HCT116 (cell line): ENCODE results near the gene GOLGA3. TPM values are rescaled to one million over a fixed set of nuclear protein-coding genes. Genes with fewer than 3 reads are reported as not detected.

Source experiments
- ATAC-seq: fragments of 200-7000 bp; cut with Tn5 transposase; 2 replicates; pipeline ENCODE4 v1.9.1; 2020; ENCODE audit warnings: mild to moderate bottlenecking, moderate library complexity
- BruUV-seq: library from RNA; stranded (reverse); fragments of 400-500 nt; replicated peaks from 2 replicates; lab custom pipeline; 2021; lab: Mats Ljungman, UMichigan
- CTCF ChIA-PET: fragments of 300-600 bp; sonication (Branson Sonifier 250); formaldehyde crosslinking; loops from one replicate; lab custom pipeline; 2021; ENCODE audit warnings: antibody characterized with exemption; lab: Charles Lee
- POLR2A ChIA-PET: fragments of 300-600, 350-600 bp; sonication (Branson Sonifier 250); formaldehyde crosslinking; loops from one replicate; lab custom pipeline; 2021; ENCODE audit warnings: antibody characterized with exemption; lab: Charles Lee
- RAD21 ChIA-PET, 2 experiments: fragments of 300-600 bp; sonication (Branson Sonifier 250); formaldehyde crosslinking; loops; one replicate each; lab custom pipeline; 2023; ENCODE audit warnings: low total read pairs in 2 of 2; ENCODE audit not compliant: uncharacterized antibody in 2 of 2, unreplicated experiment in 2 of 2, low non-redundant PET in 1 of 2; lab: Charles Lee
- DNase-seq: peaks from one replicate; pipeline ENCODE4 v3.0.0-alpha.2; 2010; ENCODE audit warnings: low read depth, low spot score
- H2AFZ ChIP-seq: fragments of 200-600 bp; shearing (Covaris generic), sonication (generic); 2 replicates; pipeline ENCODE4 v1.6.1; 2017; ENCODE audit warnings: low read depth, mixed run types, mixed read lengths, antibody characterized with exemption, low read length; ENCODE audit not compliant: poor library complexity, severe bottlenecking
- H3K27ac ChIP-seq: 2 replicates; pipeline ENCODE4 v1.5.1; 2012; ENCODE audit warnings: low read depth, low read length
- H3K27me3 ChIP-seq: fragments of 200-600 bp; sonication (generic); 2 replicates; pipeline ENCODE4 v1.6.1; 2016; ENCODE audit warnings: mixed run types, low read length, mixed read lengths; ENCODE audit not compliant: insufficient read depth
- H3K36me3 ChIP-seq, 2 experiments: fragments of 200-500 bp in 1 of 2; fragments of 200-600 bp in 1 of 2; sonication (Bioruptor generic) in 1 of 2; sonication (generic) in 1 of 2; 2 replicates each; pipeline versions ENCODE4 v1.5.1 to v1.6.1; 2014 to 2016; ENCODE audit warnings: low read length in 2 of 2, inconsistent platforms in 1 of 2, mixed read lengths in 1 of 2, mixed run types in 1 of 2; ENCODE audit not compliant: insufficient read depth in 2 of 2, control insufficient read depth in 1 of 2
- H3K4me1 ChIP-seq, 2 experiments: fragments of 200-600 bp in 1 of 2; sonication (generic) in 1 of 2; 2 replicates each; pipeline versions ENCODE4 v1.5.1 to v1.6.1; 2012 to 2017; ENCODE audit warnings: low read length in 2 of 2, inconsistent platforms in 1 of 2, mild to moderate bottlenecking in 1 of 2, mixed read lengths in 1 of 2, mixed run types in 1 of 2, moderate library complexity in 1 of 2; ENCODE audit not compliant: insufficient read depth in 2 of 2, control insufficient read depth in 1 of 2
- H3K4me2 ChIP-seq: fragments of 200-600 bp; sonication (generic); 2 replicates; pipeline ENCODE4 v1.6.1; 2017; ENCODE audit warnings: mixed run types, low read length, mixed read lengths
- H3K4me3 ChIP-seq, 2 experiments: fragments of 200-600 bp in 1 of 2; sonication (generic) in 1 of 2; replicated peaks in 1 of 2; 2 replicates each; pipeline ENCODE4 v1.5.1; 2011 to 2016; ENCODE audit warnings: low read length in 2 of 2, control low read depth in 1 of 2, low read depth in 1 of 2, mild to moderate bottlenecking in 1 of 2, mixed read lengths in 1 of 2, mixed run types in 1 of 2
- H3K79me2 ChIP-seq: fragments of 200-600 bp; sonication (generic); 2 replicates; pipeline ENCODE4 v1.6.1; 2017; ENCODE audit warnings: mild to moderate bottlenecking, mixed run types, low read length, moderate library complexity, mixed read lengths; ENCODE audit not compliant: insufficient read depth
- H3K9ac ChIP-seq: fragments of 200-600 bp; sonication (generic); 2 replicates; pipeline ENCODE4 v1.6.1; 2016; ENCODE audit warnings: low read length, mixed read lengths
- H3K9me2 ChIP-seq: fragments of 200-600 bp; sonication (generic), shearing (Covaris generic); 2 replicates; pipeline ENCODE4 v1.6.1; 2017; ENCODE audit warnings: mixed run types, mild to moderate bottlenecking, moderate library complexity; ENCODE audit not compliant: insufficient read depth
- H3K9me3 ChIP-seq, 2 experiments: fragments of 200-500 bp in 1 of 2; fragments of 200-600 bp in 1 of 2; sonication (Bioruptor generic) in 1 of 2; sonication (generic) in 1 of 2; 2 replicates each; pipeline ENCODE4 v1.6.1; 2014 to 2017; ENCODE audit warnings: low read length in 2 of 2, mixed read lengths in 2 of 2, inconsistent platforms in 1 of 2, low read depth in 1 of 2, mild to moderate bottlenecking in 1 of 2, mixed run types in 1 of 2, moderate library complexity in 1 of 2; ENCODE audit not compliant: control insufficient read depth in 1 of 2, insufficient read depth in 1 of 2
- H4K20me1 ChIP-seq: fragments of 200-600 bp; sonication (generic), shearing (Covaris generic); 2 replicates; pipeline ENCODE4 v1.6.1; 2017; ENCODE audit warnings: mixed run types, mild to moderate bottlenecking, moderate library complexity; ENCODE audit not compliant: insufficient read depth
- ATF3 ChIP-seq: IDR thresholded peaks from 2 replicates; pipeline ENCODE4 v1.6.1; 2012
- ELF1 ChIP-seq: IDR thresholded peaks from 2 replicates; pipeline ENCODE4 v1.6.1; 2012; ENCODE audit warnings: low read depth, borderline replicate concordance
- EZH2phosphoT487 ChIP-seq: fragments of 200-600 bp; IDR thresholded peaks from 2 replicates; pipeline ENCODE4 v1.6.1; 2018; ENCODE audit warnings: antibody characterized with exemption, borderline replicate concordance
- RAD21 ChIP-seq: IDR thresholded peaks from 2 replicates; pipeline ENCODE4 v1.6.1; 2012; ENCODE audit warnings: low read depth, mild to moderate bottlenecking
- REST ChIP-seq: IDR thresholded peaks from 2 replicates; pipeline ENCODE4 v1.6.1; 2012; ENCODE audit warnings: low read depth
- YY1 ChIP-seq: IDR thresholded peaks from 2 replicates; pipeline ENCODE4 v1.6.1; 2011; ENCODE audit warnings: low read length, low read depth, moderate library complexity, mild to moderate bottlenecking; ENCODE audit not compliant: insufficient replicate concordance; ENCODE audit errors: extremely low read depth
- ZBTB33 ChIP-seq: IDR thresholded peaks from 2 replicates; pipeline ENCODE4 v1.6.1; 2011; ENCODE audit warnings: mild to moderate bottlenecking, low read length, moderate library complexity; ENCODE audit not compliant: insufficient replicate concordance; ENCODE audit errors: extremely low read depth
- ZFX ChIP-seq: fragments of 450-650 bp; IDR thresholded peaks from 2 replicates; pipeline ENCODE4 v1.6.1; 2017
- intact Hi-C: fragments of 100-400 bp; cut with micrococcal nuclease; formaldehyde crosslinking; loops from 2 replicates; pipeline ENCODE4 v1.10.0; 2022
- total RNA-seq: library from RNA; stranded (reverse); gene quantifications from one replicate; pipeline ENCODE4 v1.2.1, GENCODE V29; 2021; ENCODE audit not compliant: unreplicated experiment

Gene GOLGA3
- total RNA-seq, 1 experiment from 2014 or later, result 35.1 TPM

- Histone ChIP-seq H3K9ac (no peak overlapping the region), H2AFZ (no peak overlapping the region), H3K4me1 (no peaks in the 10 kb centered on the region), H3K9me3 (no peaks in the 10 kb centered on the region), H3K9me2 (no peaks in the 10 kb centered on the region), H3K4me2 (no peak overlapping the region), H4K20me1 (no peaks in the 10 kb centered on the region), H3K4me3 (no peak overlapping the region), H3K27ac (no peak overlapping the region), H3K79me2 (no peaks in the 10 kb centered on the region), H3K27me3 (no peaks in the 10 kb centered on the region), H3K36me3 (peaks cover 10 to 16% of the 10 kb centered on the region in 2 experiments; a peak in 3 of 4 replicates)
- ChIA-PET POLR2A (no interaction called here), RAD21 (no interaction called here), CTCF (no interaction called here)
- no peak for DNase-seq
- no TSS peak for BruUV-seq
- TF ChIP-seq ZBTB33 (no peak), ELF1 (no peak), ZFX (no peak), YY1 (no peak), ATF3 (no peak), REST (no peak), RAD21 (no peak), EZH2phosphoT487 (no peak)
- no peak for ATAC-seq
- intact Hi-C loops, result no loop called here
These were observed 44.1 kb downstream of the GOLGA3 start for GRCh38 chr12:132784580-132784979.
